Measurements from ENCODE around the gene TPRA1. TPM values are rescaled to one million over a fixed set of nuclear protein-coding genes. Genes with fewer than 3 reads are reported as not detected.
"Not testable (repeated sequence)": the region's sequence is repeated elsewhere in the genome, so short reads cannot be mapped to it uniquely, and the experiment has no call there.

Gene TPRA1
- total RNA-seq, 4 donors from 2014 or later: 19.9 to 43.1 (median 33.1) TPM

GRCh38 chr3:127534161-127534451 lies 56.4 kb downstream of the TPRA1 start:
- 83% methylated on average over 2 of the region's 2 CpGs for WGBS
- Histone ChIP-seq H3K9me3 (no peaks in the 10 kb centered on the region), H3K27me3 (peaks cover 0 to 12% (median 0%) of the 10 kb centered on the region in 4 donors), H3K36me3 (no peaks in the 10 kb centered on the region), H3K4me3 (no peak overlapping the region), H3K27ac (replicated peaks in 1 of 4) (no peak overlapping the region), H3K4me1 (no peaks in the 10 kb centered on the region)
- intact Hi-C loops (cut with DNase I): no loop called here
- DNase-seq (ENCODE audit: extremely low spot score): no peak
- TF ChIP-seq POLR2AphosphoS5 (IDR thresholded peaks at IDR 0.05): no peak
- TF ChIP-seq POLR2A (IDR thresholded peaks at IDR 0.05; ENCODE audit: low read depth): no peak
- TF ChIP-seq, protein P1, sequence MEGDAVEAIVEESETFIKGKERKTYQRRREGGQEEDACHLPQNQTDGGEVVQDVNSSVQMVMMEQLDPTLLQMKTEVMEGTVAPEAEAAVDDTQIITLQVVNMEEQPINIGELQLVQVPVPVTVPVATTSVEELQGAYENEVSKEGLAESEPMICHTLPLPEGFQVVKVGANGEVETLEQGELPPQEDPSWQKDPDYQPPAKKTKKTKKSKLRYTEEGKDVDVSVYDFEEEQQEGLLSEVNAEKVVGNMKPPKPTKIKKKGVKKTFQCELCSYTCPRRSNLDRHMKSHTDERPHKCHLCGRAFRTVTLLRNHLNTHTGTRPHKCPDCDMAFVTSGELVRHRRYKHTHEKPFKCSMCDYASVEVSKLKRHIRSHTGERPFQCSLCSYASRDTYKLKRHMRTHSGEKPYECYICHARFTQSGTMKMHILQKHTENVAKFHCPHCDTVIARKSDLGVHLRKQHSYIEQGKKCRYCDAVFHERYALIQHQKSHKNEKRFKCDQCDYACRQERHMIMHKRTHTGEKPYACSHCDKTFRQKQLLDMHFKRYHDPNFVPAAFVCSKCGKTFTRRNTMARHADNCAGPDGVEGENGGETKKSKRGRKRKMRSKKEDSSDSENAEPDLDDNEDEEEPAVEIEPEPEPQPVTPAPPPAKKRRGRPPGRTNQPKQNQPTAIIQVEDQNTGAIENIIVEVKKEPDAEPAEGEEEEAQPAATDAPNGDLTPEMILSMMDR (IDR thresholded peaks at IDR 0.05): no peak
- no peak for TF ChIP-seq EP300 (IDR thresholded peaks at IDR 0.05)

DNA sequence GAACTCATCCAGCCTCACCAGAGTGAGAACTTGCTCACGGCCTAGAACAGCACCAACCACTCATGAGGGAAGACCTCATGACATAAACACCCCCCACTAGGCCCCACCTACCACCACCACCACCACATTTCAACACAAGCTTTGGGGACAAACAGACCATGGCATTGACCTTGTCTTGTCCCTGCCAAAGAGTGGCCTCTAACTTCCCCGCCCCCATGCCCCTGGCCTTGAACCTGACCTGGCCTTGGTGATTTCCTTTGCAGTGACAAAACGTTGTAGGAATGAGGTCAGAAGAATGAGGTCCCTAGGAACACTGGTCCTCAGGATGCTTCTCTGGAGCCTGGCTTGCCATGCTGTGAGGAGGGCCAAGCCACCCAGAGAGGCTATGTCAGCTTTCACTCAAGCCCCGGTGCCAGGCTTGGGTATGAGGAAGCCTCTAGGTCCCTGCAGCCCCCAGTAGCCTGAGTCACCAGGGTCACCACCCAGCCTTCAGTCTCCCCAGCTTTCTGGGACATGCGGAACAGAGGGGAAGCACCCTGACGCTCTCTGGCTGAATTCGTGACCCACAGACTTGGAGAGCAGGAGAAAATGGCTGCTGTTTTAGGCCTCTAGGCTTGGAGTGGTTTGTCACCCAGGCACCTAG lies 57.9 kb downstream of the TPRA1 start:
- no peaks in the 10 kb centered on the region for H3K9me3 ChIP-seq
- H3K4me1 ChIP-seq: no peaks in the 10 kb centered on the region
- no peak overlapping the region for H3K4me3 ChIP-seq
- intact Hi-C loops (cut with DNase I): no loop called here
- WGBS: 91% methylated on average over 6 of the region's 7 CpGs
- no peaks in the 10 kb centered on the region for H3K36me3 ChIP-seq
- TF ChIP-seq EP300 (IDR thresholded peaks at IDR 0.05): no peak
- TF ChIP-seq, protein P1 (IDR thresholded peaks at IDR 0.05): no peak
- peaks cover 0 to 12% (median 0%) of the 10 kb centered on the region in 4 donors for H3K27me3 ChIP-seq
- H3K27ac ChIP-seq (replicated peaks in 1 of 4): no peak overlapping the region
- no peak for DNase-seq (ENCODE audit: extremely low spot score)

GRCh38 chr3:127531821-127532220 lies 58.7 kb downstream of the TPRA1 start:
- intact Hi-C loops (cut with DNase I): no loop called here
- H3K36me3 ChIP-seq: no peaks in the 10 kb centered on the region
- no peaks in the 10 kb centered on the region for H3K9me3 ChIP-seq
- no peak for TF ChIP-seq POLR2AphosphoS5 (IDR thresholded peaks at IDR 0.05)
- TF ChIP-seq, protein P1 (IDR thresholded peaks at IDR 0.05): no peak
- no peak for TF ChIP-seq POLR2A (IDR thresholded peaks at IDR 0.05; ENCODE audit: low read depth)
- no peak for TF ChIP-seq EP300 (IDR thresholded peaks at IDR 0.05)
- H3K27ac ChIP-seq (replicated peaks in 1 of 4): no peak overlapping the region
- H3K4me3 ChIP-seq: no peak overlapping the region
- H3K4me1 ChIP-seq: no peaks in the 10 kb centered on the region
- peaks cover 0 to 10% (median 0%) of the 10 kb centered on the region in 4 donors for H3K27me3 ChIP-seq
- 96% methylated on average over 2 of the region's 2 CpGs for WGBS
- no peak for DNase-seq (ENCODE audit: extremely low spot score)

DNA sequence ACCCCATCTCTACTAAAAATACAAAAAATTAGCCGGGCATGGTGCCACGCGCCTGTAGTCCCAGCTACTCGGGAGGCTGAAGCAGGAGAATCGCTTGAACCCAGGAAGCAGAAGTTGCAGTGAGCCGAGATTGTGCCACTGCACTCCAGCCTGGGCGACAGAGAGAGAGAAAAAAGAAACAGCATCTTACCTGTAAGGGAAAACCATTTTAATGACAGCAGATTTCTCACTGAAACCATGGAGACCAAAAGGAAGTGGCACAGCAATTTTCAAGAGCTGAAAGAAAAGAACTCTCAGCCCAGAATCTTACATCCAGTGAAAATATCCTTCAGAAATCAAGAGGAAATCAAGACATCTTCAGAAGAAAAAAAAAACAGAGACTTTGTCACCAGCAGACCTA lies 59.7 kb downstream of the TPRA1 start:
- intact Hi-C loops (cut with DNase I); H3K9me3 ChIP-seq; H3K4me3 ChIP-seq; H3K4me1 ChIP-seq; H3K36me3 ChIP-seq; DNase-seq (ENCODE audit: extremely low spot score); H3K27ac ChIP-seq (replicated peaks in 1 of 4): not testable (repeated sequence)
- H3K27me3 ChIP-seq: peaks cover 0 to 15% (median 0%) of the 10 kb centered on the region in 4 donors
- 93% methylated on average over 7 of the region's 7 CpGs for WGBS

DNA sequence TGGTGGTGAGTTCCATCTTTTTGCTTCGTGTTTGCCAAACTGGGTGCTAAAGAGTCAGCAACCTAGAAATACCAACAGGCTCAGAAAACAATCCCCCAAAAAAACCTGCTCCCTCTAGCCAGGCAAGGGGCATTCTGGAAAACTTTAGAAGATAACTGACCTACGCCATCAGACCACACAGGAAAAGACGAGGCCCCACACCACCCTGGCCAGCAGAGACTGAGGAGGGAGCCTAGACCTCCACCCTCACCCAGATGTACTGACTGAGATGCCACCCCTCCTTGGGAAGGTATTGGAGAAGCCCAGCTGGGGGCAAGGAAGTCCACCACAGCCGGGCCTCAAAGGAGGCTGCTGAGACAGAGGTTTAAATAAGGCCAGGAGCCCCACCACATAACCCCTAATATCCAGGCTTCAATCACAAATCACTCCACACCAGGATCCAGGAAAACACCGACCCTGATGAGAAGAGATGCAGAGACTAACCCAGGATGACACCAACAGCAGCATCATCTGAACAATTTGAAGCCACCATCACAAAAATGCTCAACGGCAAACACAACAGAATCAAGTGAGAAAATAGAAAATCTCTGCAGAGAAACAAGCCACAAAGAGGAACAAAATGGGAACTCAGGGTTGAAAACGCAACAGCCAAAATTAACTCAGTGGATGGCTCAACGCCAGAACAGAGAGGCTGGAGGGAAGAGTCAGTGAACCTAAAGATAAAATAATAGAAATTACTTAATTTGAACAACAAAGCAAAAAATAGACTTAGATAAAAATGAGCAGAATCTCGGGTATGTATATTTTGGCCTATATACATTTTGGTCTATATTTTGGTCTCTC lies 61.0 kb downstream of the TPRA1 start:
- Histone ChIP-seq H3K27ac (replicated peaks in 1 of 4) (no peak overlapping the region), H3K4me3 (no peak overlapping the region)
- intact Hi-C loops (cut with DNase I): no loop called here

More for the DNA sequence above, 61.0 kb downstream of the TPRA1 start:
- H3K27me3 ChIP-seq: peaks cover 0 to 26% (median 5%) of the 10 kb centered on the region in 4 donors
- no peaks in the 10 kb centered on the region for H3K36me3 ChIP-seq
- 73% methylated on average over 9 of the region's 9 CpGs for WGBS
- no peaks in the 10 kb centered on the region for H3K9me3 ChIP-seq
- no peaks in the 10 kb centered on the region for H3K4me1 ChIP-seq
- peak; percentile 74 for DNase-seq (ENCODE audit: extremely low spot score)
- TF ChIP-seq EP300 (IDR thresholded peaks at IDR 0.05): no peak
- no peak for TF ChIP-seq POLR2AphosphoS5 (IDR thresholded peaks at IDR 0.05)
- TF ChIP-seq, protein P1 (IDR thresholded peaks at IDR 0.05): no peak
- TF ChIP-seq POLR2A (IDR thresholded peaks at IDR 0.05; ENCODE audit: low read depth): no peak

Data from esophagus muscularis mucosa (tissue), 4 donors.